GM23338 (cell line): ENCODE data around the gene ABCC1. TPM values are rescaled to one million over a fixed set of nuclear protein-coding genes. Genes with fewer than 3 reads are reported as not detected.

Source experiments
- ATAC-seq: fragments of 200-7000 bp; cut with Tn5 transposase; 3 replicates; pipeline ENCODE4 v1.9.1; 2020
- DNase-seq: peaks from one replicate; pipeline ENCODE4 v3.0.0-alpha.2; 2015; ENCODE audit warnings: low spot score
- H2AFZ ChIP-seq: fragments of 200-600 bp; sonication (generic); 2 replicates; pipeline ENCODE4 v1.8.0; 2016; ENCODE audit warnings: antibody characterized with exemption, mild to moderate bottlenecking, moderate library complexity
- H3F3A ChIP-seq: fragments of 200-600 bp; sonication (generic); replicated peaks from 2 replicates; pipeline ENCODE4 v1.8.0; 2017; ENCODE audit warnings: antibody characterized with exemption, mixed run types, low read depth
- H3K27ac ChIP-seq: fragments of 200-600 bp; sonication (generic); 2 replicates; pipeline ENCODE4 v1.6.1; 2016; ENCODE audit warnings: low read depth
- H3K27me3 ChIP-seq: fragments of 200-600 bp; sonication (generic); 2 replicates; pipeline ENCODE4 v1.8.0; 2016; ENCODE audit warnings: mild to moderate bottlenecking, mixed run types, moderate library complexity; ENCODE audit not compliant: insufficient read depth
- H3K36me3 ChIP-seq: fragments of 200-600 bp; sonication (generic); 2 replicates; pipeline ENCODE4 v1.8.0; 2016; ENCODE audit warnings: mild to moderate bottlenecking; ENCODE audit not compliant: insufficient read depth
- H3K4me1 ChIP-seq: fragments of 200-600 bp; sonication (generic); 2 replicates; pipeline ENCODE4 v1.8.0; 2016; ENCODE audit warnings: mild to moderate bottlenecking, moderate library complexity; ENCODE audit not compliant: insufficient read depth
- H3K4me2 ChIP-seq: fragments of 200-600 bp; sonication (generic); 2 replicates; pipeline ENCODE4 v1.7.1; 2017; ENCODE audit warnings: mixed run types
- H3K4me3 ChIP-seq: fragments of 200-600 bp; sonication (generic); 2 replicates; pipeline ENCODE4 v1.6.1; 2016; ENCODE audit warnings: mixed run types
- H3K79me2 ChIP-seq: fragments of 200-600 bp; sonication (generic); replicated peaks from 2 replicates; pipeline ENCODE4 v1.8.0; 2017; ENCODE audit warnings: mild to moderate bottlenecking; ENCODE audit not compliant: insufficient read depth
- H3K9me2 ChIP-seq: fragments of 200-600 bp; sonication (generic); 2 replicates; pipeline ENCODE4 v1.8.0; 2017; ENCODE audit not compliant: insufficient read depth
- H4K20me1 ChIP-seq: fragments of 200-600 bp; sonication (generic); replicated peaks from 2 replicates; pipeline ENCODE4 v1.8.0; 2017; ENCODE audit warnings: mild to moderate bottlenecking; ENCODE audit not compliant: insufficient read depth
- H3K27ac Mint-ChIP-seq: 2 replicates; pipeline ENCODE4 v1.8.0; 2020; ENCODE audit warnings: inconsistent platforms, mild to moderate bottlenecking, moderate library complexity, mixed read lengths
- H3K27me3 Mint-ChIP-seq: 3 replicates; pipeline ENCODE4 v1.8.0; 2022; ENCODE audit warnings: low read depth, mild to moderate bottlenecking, moderate library complexity, mixed read lengths, inconsistent platforms; ENCODE audit not compliant: insufficient read depth, poor library complexity
- H3K36me3 Mint-ChIP-seq: 3 replicates; pipeline ENCODE4 v1.8.0; 2021; ENCODE audit warnings: low read depth, mild to moderate bottlenecking, inconsistent platforms, moderate library complexity, mixed read lengths
- H3K4me1 Mint-ChIP-seq: 3 replicates; pipeline ENCODE4 v1.8.0; 2020; ENCODE audit warnings: mild to moderate bottlenecking, inconsistent platforms, mixed read lengths
- H3K4me3 Mint-ChIP-seq: 3 replicates; pipeline ENCODE4 v1.8.0; 2021; ENCODE audit warnings: moderate library complexity, mild to moderate bottlenecking, inconsistent platforms, mixed read lengths
- H3K9me3 Mint-ChIP-seq: 3 replicates; pipeline ENCODE4 v1.8.0; 2020; ENCODE audit warnings: moderate library complexity, mild to moderate bottlenecking, inconsistent platforms, mixed read lengths
- CREB1 ChIP-seq: fragments of 250-450 bp; sonication (Bioruptor Pico); IDR thresholded peaks from 2 replicates; pipeline ENCODE4 v1.5.0; 2020; ENCODE audit warnings: low read depth, mild to moderate bottlenecking, moderate library complexity
- EZH2phosphoT487 ChIP-seq: fragments of 200-600 bp; sonication (generic); IDR thresholded peaks from one replicate; pipeline ENCODE4 v1.8.1; 2018; ENCODE audit warnings: antibody characterized with exemption; ENCODE audit not compliant: unreplicated experiment
- JUNB ChIP-seq: IDR thresholded peaks from one replicate; pipeline ENCODE4 v1.6.1; 2016; ENCODE audit warnings: antibody characterized with exemption; ENCODE audit not compliant: unreplicated experiment
- NANOG ChIP-seq: IDR thresholded peaks from 2 replicates; pipeline ENCODE4 v1.6.1; 2016; ENCODE audit warnings: antibody characterized with exemption, borderline replicate concordance
- POLR2AphosphoS5 ChIP-seq: IDR thresholded peaks from 2 replicates; pipeline ENCODE4 v1.6.1; 2016; ENCODE audit warnings: antibody characterized with exemption, low read depth
- STAT1 ChIP-seq: IDR thresholded peaks from one replicate; pipeline ENCODE4 v1.6.1; 2016; ENCODE audit warnings: antibody characterized with exemption; ENCODE audit not compliant: unreplicated experiment
- ZNF114 ChIP-seq: fragments of 250-450 bp; sonication (Bioruptor Pico); IDR thresholded peaks from 2 replicates; pipeline ENCODE4 v1.5.0; 2020; ENCODE audit warnings: mild to moderate bottlenecking, moderate library complexity
- ZNF331 ChIP-seq: fragments of 250-450 bp; sonication (Bioruptor Pico); IDR thresholded peaks from 2 replicates; pipeline ENCODE4 v1.5.0; 2020; ENCODE audit warnings: low read depth, mild to moderate bottlenecking, moderate library complexity
- polyA plus RNA-seq: library from polyadenylated mRNA; unstranded; fragments of >200 nt; fragmentation: Nextera tagmentation; extraction: Ambion mirVana; gene quantifications from 2 replicates; pipeline ENCODE4 v1.2.1, GENCODE V29; 2016
- total RNA-seq: library from RNA; depleted of rRNA; stranded (reverse); fragments of >200 nt; shearing (Covaris generic); gene quantifications from 2 replicates; pipeline ENCODE4 v1.2.3, GENCODE V29; 2014
- TF ChIP-seq, protein P1 (sequence below), 2 experiments: fragments of 200-600 bp in 1 of 2; sonication (generic) in 1 of 2; conservative IDR thresholded peaks; 2 replicates each; pipeline versions ENCODE4 v1.5.1 to v1.6.1; 2016 to 2017; ENCODE audit warnings: antibody characterized with exemption in 2 of 2, low read depth in 2 of 2, mild to moderate bottlenecking in 2 of 2, moderate library complexity in 1 of 2
- TF ChIP-seq, protein P2 (sequence below): fragments of 250-450 bp; sonication (Bioruptor Pico); IDR thresholded peaks from 2 replicates; pipeline ENCODE4 v1.5.0; 2020; ENCODE audit warnings: mild to moderate bottlenecking, moderate library complexity
- TF ChIP-seq, protein P3 (sequence below): IDR thresholded peaks from one replicate; pipeline ENCODE4 v1.6.1; 2018; ENCODE audit warnings: antibody characterized with exemption; ENCODE audit not compliant: unreplicated experiment
- TF ChIP-seq, protein P4 (sequence below): IDR thresholded peaks from 2 replicates; pipeline ENCODE4 v1.6.1; 2016; ENCODE audit warnings: antibody characterized with exemption

ABCC1 gene
- total and polyA plus RNA-seq, 2 experiments from 2014 or later = 11.0 to 46.6 TPM

DNA sequence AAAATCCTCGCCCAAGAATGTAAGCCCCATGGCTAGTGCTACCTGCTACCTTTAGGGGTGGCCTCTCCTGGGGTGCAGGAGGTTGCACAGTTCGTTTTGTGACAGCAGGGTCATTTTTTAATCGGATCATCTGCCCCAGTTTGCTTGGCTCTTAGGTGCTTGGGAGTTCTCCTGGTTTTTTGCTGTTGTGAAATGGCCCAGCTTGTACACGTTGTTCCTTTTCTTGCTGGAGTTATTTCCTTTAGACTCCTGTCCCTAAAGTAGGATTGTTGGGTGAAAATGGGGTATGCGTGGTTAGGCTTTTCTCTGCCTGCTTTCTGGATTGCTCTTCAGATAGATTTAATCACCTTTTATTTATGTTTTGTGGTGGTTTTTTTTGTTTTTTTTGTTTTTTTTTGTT, 25.8 kb downstream of the ABCC1 start:
- H3K36me3 Mint-ChIP-seq = peaks cover 82% of the 10 kb centered on the region
- H4K20me1 ChIP-seq = peaks cover 27% of the 10 kb centered on the region

More for the DNA sequence above, 25.8 kb downstream of the ABCC1 start:
- no peak overlapping the region for H3K4me3 ChIP-seq
- Mint-ChIP-seq H3K27me3 (peaks cover 12% of the 10 kb centered on the region), H3K4me3 (no peak overlapping the region), H3K27ac (peak overlapping the region; percentile 72; the same call in 1 of the 2 replicates), H3K4me1 (peaks cover 45% of the 10 kb centered on the region), H3K9me3 (peaks cover 52% of the 10 kb centered on the region)
- H2AFZ ChIP-seq = no peak overlapping the region
- peaks cover 86% of the 10 kb centered on the region for H3K79me2 ChIP-seq
- peak overlapping the region; percentile 67; the same call in 1 of the 2 replicates for H3K4me2 ChIP-seq
- no peaks in the 10 kb centered on the region for H3K27me3 ChIP-seq
- no peaks in the 10 kb centered on the region; the same call in 1 of the 2 replicates for H3K9me2 ChIP-seq
- no peak for DNase-seq
- no peak for ATAC-seq
- H3F3A ChIP-seq = no peaks in the 10 kb centered on the region; the same call in 1 of the 2 replicates
- H3K36me3 ChIP-seq = peaks cover 18% of the 10 kb centered on the region
- no peak overlapping the region for H3K27ac ChIP-seq
- TF ChIP-seq STAT1 = no peak
- TF ChIP-seq EZH2phosphoT487 = no peak
- TF ChIP-seq, protein P1, sequence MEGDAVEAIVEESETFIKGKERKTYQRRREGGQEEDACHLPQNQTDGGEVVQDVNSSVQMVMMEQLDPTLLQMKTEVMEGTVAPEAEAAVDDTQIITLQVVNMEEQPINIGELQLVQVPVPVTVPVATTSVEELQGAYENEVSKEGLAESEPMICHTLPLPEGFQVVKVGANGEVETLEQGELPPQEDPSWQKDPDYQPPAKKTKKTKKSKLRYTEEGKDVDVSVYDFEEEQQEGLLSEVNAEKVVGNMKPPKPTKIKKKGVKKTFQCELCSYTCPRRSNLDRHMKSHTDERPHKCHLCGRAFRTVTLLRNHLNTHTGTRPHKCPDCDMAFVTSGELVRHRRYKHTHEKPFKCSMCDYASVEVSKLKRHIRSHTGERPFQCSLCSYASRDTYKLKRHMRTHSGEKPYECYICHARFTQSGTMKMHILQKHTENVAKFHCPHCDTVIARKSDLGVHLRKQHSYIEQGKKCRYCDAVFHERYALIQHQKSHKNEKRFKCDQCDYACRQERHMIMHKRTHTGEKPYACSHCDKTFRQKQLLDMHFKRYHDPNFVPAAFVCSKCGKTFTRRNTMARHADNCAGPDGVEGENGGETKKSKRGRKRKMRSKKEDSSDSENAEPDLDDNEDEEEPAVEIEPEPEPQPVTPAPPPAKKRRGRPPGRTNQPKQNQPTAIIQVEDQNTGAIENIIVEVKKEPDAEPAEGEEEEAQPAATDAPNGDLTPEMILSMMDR (conservative IDR thresholded peaks at IDR 0.05; ENCODE audit: low read depth in 2 of 2) = no peak
- no peak for TF ChIP-seq CREB1
- no peak for TF ChIP-seq JUNB
- no peak for TF ChIP-seq ZNF114
- TF ChIP-seq ZNF331 (CRISPR knock-in tag) = no peak
- TF ChIP-seq, protein P2, sequence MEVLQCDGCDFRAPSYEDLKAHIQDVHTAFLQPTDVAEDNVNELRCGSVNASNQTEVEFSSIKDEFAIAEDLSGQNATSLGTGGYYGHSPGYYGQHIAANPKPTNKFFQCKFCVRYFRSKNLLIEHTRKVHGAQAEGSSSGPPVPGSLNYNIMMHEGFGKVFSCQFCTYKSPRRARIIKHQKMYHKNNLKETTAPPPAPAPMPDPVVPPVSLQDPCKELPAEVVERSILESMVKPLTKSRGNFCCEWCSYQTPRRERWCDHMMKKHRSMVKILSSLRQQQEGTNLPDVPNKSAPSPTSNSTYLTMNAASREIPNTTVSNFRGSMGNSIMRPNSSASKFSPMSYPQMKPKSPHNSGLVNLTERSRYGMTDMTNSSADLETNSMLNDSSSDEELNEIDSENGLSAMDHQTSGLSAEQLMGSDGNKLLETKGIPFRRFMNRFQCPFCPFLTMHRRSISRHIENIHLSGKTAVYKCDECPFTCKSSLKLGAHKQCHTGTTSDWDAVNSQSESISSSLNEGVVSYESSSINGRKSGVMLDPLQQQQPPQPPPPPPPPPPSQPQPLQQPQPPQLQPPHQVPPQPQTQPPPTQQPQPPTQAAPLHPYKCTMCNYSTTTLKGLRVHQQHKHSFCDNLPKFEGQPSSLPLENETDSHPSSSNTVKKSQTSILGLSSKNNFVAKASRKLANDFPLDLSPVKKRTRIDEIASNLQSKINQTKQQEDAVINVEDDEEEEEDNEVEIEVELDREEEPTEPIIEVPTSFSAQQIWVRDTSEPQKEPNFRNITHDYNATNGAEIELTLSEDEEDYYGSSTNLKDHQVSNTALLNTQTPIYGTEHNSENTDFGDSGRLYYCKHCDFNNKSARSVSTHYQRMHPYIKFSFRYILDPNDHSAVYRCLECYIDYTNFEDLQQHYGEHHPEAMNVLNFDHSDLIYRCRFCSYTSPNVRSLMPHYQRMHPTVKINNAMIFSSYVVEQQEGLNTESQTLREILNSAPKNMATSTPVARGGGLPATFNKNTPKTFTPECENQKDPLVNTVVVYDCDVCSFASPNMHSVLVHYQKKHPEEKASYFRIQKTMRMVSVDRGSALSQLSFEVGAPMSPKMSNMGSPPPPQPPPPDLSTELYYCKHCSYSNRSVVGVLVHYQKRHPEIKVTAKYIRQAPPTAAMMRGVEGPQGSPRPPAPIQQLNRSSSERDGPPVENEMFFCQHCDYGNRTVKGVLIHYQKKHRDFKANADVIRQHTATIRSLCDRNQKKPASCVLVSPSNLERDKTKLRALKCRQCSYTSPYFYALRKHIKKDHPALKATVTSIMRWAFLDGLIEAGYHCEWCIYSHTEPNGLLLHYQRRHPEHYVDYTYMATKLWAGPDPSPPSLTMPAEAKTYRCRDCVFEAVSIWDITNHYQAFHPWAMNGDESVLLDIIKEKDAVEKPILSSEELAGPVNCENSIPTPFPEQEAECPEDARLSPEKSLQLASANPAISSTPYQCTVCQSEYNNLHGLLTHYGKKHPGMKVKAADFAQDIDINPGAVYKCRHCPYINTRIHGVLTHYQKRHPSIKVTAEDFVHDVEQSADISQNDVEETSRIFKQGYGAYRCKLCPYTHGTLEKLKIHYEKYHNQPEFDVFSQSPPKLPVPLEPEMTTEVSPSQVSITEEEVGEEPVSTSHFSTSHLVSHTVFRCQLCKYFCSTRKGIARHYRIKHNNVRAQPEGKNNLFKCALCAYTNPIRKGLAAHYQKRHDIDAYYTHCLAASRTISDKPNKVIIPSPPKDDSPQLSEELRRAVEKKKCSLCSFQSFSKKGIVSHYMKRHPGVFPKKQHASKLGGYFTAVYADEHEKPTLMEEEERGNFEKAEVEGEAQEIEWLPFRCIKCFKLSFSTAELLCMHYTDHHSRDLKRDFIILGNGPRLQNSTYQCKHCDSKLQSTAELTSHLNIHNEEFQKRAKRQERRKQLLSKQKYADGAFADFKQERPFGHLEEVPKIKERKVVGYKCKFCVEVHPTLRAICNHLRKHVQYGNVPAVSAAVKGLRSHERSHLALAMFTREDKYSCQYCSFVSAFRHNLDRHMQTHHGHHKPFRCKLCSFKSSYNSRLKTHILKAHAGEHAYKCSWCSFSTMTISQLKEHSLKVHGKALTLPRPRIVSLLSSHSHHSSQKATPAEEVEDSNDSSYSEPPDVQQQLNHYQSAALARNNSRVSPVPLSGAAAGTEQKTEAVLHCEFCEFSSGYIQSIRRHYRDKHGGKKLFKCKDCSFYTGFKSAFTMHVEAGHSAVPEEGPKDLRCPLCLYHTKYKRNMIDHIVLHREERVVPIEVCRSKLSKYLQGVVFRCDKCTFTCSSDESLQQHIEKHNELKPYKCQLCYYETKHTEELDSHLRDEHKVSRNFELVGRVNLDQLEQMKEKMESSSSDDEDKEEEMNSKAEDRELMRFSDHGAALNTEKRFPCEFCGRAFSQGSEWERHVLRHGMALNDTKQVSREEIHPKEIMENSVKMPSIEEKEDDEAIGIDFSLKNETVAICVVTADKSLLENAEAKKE = no peak
- no peak for TF ChIP-seq POLR2AphosphoS5
- no peak for TF ChIP-seq NANOG
- TF ChIP-seq, protein P3, sequence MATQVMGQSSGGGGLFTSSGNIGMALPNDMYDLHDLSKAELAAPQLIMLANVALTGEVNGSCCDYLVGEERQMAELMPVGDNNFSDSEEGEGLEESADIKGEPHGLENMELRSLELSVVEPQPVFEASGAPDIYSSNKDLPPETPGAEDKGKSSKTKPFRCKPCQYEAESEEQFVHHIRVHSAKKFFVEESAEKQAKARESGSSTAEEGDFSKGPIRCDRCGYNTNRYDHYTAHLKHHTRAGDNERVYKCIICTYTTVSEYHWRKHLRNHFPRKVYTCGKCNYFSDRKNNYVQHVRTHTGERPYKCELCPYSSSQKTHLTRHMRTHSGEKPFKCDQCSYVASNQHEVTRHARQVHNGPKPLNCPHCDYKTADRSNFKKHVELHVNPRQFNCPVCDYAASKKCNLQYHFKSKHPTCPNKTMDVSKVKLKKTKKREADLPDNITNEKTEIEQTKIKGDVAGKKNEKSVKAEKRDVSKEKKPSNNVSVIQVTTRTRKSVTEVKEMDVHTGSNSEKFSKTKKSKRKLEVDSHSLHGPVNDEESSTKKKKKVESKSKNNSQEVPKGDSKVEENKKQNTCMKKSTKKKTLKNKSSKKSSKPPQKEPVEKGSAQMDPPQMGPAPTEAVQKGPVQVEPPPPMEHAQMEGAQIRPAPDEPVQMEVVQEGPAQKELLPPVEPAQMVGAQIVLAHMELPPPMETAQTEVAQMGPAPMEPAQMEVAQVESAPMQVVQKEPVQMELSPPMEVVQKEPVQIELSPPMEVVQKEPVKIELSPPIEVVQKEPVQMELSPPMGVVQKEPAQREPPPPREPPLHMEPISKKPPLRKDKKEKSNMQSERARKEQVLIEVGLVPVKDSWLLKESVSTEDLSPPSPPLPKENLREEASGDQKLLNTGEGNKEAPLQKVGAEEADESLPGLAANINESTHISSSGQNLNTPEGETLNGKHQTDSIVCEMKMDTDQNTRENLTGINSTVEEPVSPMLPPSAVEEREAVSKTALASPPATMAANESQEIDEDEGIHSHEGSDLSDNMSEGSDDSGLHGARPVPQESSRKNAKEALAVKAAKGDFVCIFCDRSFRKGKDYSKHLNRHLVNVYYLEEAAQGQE = no peak
- TF ChIP-seq, protein P4, sequence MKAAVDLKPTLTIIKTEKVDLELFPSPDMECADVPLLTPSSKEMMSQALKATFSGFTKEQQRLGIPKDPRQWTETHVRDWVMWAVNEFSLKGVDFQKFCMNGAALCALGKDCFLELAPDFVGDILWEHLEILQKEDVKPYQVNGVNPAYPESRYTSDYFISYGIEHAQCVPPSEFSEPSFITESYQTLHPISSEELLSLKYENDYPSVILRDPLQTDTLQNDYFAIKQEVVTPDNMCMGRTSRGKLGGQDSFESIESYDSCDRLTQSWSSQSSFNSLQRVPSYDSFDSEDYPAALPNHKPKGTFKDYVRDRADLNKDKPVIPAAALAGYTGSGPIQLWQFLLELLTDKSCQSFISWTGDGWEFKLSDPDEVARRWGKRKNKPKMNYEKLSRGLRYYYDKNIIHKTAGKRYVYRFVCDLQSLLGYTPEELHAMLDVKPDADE = no peak
- peaks cover 39% of the 10 kb centered on the region for H3K4me1 ChIP-seq
